ENCODE data around the gene PODXL2.

The PODXL2 gene

DNA sequence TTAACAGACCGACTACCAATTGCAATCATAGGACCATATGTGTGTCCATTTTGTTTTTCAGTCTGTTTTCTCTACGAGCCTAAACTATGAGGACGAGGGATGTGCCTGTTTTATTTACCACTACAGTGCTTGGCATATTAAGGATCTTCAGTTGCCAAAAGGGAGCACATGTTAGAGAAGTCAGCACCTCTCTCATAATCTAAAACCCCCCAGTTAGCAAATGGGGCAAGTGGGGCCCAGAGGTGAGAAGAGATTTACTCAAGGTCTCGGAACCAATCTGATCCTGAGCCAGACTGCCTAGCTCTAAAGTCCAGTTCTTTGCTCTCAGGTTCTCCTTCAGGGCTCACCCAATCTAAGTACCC, 578 bp upstream of the PODXL2 start:
- DNase-seq (ENCODE audit: extremely low read depth in 1 of 2, low read depth in 1 of 2), result no peak

DNA sequence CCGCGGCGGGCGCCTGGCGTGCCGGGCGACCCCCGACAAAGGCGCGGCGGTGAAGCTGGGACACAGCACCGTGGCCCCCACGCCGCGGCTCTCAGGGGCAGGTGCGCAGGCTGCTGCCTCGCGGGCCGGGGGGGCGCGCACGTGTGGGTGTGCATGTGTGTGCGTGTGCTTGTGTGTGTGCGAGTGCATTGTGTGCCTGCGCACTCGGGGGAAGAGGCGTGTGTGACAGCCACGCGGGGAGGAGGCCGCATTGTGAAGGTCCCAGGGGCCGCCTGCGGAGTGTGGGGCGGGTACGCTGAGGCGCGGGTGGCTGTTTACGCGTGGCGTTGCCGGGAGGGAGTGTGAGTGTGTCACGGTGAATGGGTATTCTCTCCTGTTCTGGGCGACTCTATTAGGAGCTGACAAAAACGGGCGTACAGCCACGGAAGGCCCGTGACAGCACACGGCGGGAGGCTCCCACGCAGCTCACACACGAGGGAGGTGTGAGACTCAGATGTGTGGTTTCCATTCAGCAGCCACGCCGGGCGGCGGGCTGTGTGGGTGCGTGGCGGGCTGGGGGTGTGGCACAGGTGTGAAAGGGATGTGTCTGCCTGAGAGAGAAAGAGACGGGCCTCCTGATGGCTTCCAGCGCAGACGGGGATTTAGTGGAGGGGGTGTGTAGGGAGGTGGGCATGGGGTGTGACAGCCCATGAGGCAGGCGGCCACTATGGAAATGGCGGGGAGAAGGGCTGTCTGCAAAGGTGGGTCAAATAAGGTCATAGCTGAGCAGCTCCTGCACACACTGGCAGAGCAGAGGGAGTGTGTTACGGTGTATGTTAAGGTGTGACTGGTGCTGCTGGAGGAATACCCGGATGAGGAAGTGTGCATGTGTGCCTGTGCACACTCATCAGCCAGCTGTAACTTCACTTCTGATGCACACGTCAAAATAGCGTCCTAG, 750 bp downstream of the PODXL2 start:
- no peak for DNase-seq (ENCODE audit: extremely low read depth in 1 of 2, low read depth in 1 of 2)

DNA sequence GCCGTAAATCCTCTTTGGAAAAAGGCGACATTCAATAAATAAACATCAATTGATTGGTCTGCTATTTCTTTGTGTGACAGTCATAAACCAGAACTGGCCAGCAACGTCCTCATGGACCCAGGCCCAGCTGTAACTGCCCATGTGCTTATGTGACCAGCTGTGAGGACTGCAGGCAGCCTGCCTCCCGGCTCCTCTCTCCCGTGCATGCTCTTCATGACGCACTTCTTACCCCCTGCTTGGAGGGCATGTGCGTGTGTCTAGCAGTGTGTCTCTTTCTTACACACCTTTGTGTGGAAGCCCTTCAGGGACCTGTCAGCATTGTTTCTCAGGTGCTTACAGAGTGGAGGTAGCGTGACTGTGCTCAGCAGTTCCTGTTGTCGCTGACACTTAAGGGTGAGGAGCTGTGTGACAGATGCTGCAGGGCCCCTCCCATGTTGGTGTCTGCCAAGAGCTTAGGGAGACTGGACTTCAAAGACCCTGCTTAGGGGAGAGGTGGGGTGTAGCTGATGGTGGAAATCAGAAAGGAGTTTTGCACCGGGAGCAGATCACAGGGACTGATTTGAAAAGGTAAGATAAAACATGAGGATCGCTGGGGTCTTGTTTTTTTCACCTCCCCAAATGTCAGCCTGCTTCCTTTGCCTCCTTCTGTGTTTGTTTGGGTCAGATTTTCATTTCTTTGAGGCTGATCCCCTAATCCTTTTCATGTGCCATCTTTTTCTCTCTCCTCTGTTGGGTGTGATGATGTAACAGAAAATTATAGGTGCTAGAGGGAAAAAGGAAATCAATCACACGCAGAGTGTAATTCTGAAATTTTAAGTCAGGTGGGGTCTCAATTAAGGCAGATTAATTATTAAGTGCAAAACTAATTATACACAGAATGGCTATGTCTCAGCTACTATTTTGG, 2.1 kb downstream of the PODXL2 start:
- DNase-seq (ENCODE audit: extremely low read depth in 1 of 2, low read depth in 1 of 2), result no peak

DNA sequence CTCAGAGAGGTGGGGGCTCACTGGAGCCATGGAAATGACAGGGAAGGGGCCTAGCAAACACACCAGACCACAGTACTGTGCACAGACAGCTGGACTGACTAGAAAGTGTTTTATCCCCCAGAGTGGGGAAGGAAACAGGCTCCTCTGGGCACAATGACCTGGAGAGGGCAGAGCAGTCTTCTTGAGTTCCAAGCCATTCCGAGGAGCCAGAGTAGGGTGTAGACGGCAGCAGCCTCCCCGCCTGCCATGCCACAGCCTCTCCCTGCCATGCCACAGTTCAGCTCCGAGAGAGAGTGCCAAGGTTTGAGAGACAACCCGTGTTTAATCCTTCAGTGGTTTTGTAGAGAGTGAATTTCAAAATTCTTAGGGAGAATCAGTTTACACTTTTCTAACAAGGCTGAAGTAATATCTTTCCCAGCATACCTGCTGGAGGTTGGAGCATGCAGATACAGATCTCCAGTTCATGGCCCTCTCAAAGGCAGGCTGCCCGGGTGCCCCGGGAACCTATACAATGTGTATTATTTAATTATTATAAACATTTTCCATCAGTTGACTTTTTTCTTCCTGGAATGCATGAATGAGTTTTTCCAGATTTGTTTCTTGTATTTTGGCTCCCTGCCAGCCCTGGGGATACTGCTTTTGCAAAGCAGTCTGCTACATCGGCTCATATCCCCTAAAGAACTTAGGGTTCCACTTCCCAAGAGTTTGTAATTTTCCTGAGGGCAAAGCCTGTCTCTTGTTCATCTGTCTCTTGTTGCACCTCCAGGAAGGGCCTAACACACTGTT, 3.2 kb downstream of the PODXL2 start:
- DNase-seq (ENCODE audit: extremely low read depth in 1 of 2, low read depth in 1 of 2), result no peak

DNA sequence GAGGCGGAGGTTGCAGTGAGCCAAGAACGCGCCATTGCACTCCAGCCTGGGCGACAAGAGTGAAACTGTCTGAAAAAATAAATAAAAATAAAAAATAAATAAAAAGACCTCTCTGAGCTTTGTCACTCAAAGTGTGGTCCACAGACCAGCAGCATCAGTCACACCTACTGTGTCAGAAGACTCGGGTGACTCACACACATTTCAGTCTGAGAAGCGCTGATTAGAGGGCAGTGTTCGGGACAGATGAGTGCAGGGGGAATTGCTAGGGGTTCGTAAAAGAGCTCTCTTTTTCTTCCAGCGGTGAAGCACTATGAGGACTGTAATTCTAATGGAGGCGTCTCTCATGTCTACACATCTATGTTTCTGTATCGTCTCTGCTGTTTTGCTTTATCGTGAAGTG, 5.7 kb downstream of the PODXL2 start:
- no peak for DNase-seq (ENCODE audit: extremely low read depth in 1 of 2, low read depth in 1 of 2)

DNA sequence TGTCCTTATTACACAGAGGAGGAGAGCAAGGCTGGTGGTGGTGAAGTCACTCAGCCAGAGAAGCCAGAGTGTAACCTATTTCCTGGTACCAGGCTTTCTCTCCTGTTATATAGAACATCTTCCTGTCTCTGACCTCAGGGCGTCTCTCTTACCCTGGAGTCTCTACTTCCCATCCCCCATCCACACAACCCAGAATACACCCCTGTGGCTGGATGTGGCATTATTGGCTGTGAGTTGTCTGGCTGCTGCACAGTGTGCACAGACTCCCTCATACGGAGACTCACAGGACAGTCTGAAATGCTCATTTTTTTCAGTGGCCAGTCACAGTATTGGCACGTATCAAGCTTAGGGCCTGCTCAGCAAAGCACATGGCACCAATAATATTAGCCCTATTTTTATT, 8.6 kb downstream of the PODXL2 start:
- no peak for DNase-seq (ENCODE audit: extremely low read depth in 1 of 2, low read depth in 1 of 2)

DNA sequence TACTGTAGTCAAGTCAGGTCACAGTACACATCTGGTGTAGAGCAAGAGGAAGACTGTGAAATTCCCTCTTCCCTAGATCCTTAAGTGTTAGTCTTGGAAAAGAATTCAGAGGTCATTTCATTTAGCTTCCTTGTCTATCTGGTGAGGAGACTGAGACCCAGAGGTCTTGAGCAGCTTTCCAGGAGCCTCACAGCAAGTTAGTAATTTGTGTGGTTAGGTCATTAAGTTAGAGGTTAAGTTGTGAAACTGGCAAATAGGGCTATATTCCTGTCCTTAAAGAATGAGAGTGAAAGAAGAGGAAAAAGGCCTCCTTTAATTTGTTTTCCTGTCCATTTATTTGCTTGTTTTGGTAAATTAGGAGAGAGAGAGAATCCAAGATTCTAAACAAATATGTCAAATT, 9.0 kb downstream of the PODXL2 start:
- no peak for DNase-seq (ENCODE audit: extremely low read depth in 1 of 2, low read depth in 1 of 2)

DNA sequence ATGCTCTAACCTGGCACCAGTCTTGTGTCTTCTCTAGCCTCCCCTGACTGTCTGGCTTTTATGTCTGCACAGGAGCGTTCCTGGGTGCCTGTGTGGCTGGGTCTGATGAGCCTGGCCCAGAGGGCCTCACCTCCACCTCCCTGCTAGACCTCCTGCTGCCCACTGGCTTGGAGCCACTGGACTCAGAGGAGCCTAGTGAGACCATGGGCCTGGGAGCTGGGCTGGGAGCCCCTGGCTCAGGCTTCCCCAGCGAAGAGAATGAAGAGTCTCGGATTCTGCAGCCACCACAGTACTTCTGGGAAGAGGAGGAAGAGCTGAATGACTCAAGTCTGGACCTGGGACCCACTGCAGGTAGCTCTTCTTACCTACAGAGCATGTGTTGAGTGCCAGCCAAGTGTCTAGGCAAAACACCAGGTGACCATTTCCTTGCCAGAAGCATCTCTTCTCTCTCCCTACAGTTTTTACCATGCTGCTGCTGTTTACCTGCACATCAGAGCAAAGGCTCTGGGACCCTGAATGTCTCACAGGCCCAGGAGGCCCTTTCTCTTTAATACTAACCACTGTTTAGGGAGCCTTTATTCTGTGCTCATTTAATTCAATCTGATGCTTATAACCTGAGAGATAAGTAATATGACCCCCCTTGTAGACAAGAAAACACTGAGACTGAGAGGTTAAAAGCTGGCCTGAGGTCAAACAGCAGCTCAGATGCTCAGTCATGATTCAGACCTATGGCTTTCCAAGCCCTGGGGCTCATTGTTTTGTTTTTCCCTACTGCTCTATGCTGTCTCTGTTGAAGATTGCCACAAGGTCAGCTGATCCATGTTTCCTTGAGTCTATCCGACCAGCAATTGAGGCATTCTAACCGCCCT, 10.4 kb downstream of the PODXL2 start:
- DNase-seq (ENCODE audit: extremely low read depth in 1 of 2, low read depth in 1 of 2), result no peak

DNA sequence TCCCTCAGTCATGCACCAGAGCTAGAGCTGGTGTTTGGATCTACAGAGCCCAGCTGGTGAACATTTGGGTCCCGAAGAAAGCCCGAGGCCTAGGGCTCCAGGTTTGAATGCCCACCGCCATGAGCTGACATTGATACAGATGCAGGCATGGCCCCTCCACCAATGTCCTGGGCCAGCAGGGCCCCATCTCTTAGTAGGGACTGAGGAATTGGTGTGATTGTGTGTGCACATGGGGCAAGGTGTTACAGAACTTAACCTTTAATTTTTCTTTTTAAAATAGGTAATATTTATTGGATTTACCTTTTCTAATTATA, 11.0 kb downstream of the PODXL2 start:
- no peak for DNase-seq (ENCODE audit: extremely low read depth in 1 of 2, low read depth in 1 of 2)

DNA sequence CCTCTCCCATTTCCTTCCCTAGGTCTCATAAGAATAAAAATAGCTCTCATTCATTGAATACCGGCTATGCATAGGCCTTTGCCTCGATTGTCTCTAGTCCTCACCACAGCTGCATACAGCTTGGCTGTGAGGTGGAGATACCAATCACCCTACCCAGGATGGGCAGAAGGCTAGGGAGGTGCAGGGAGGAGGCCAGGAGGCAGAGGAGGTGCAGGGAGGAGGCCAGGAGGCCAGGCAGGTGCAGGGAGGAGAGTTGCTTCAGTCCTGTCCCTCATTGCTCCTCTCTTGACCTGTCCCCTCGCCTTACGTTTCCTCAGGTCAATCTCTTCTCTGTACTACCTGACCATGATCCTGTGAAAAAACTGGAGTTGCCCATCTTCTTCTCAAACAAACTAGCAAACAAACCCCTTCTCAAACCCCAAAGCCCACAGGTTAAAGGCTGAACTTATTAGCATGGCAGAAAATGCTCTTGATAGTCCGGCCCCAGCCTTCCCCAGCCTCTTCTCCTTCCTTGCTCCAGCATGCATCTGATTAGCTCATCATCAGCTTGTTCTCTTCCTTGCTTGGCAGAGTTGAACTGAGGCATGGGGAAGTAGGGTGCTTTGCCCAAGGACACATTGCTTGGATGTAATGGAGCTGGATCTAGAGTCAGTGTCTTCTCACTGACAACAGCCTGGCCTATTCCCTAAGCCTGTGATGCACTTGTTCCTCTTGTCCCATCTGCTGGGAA, 15.8 kb downstream of the PODXL2 start:
- no peak for DNase-seq (ENCODE audit: extremely low read depth in 1 of 2, low read depth in 1 of 2)

DNA sequence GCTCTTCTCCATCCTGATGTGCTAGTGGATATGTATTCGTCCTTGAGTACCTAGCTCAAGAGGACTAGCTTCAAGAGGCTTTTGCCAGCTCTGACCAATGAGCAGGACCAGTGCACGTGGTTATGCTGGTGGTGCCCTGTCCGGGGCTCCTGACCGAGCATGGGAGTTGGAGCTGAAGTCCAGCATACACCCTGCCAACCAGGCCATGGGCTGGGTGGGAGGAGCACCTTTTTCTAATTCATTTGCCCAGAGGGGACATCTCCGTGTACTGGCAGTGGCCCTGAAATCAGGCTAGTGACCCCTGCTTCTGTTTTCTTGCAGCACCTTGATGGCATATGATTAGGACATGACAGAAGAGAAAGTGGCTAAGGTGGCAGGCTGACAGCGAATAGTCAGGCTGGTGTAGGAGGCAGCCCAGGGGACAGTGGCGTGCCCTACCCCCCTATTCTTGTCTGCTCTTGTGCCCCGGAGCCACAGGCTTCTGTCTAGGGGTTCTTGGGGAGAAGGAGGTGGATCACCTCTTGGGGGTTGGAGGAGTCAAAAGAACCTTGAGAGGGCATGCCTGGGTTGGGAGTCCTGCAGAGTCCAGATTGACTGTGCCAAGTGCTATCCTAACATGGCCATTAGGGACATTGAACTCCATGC, 16.5 kb downstream of the PODXL2 start:
- no peak for DNase-seq (ENCODE audit: extremely low read depth in 1 of 2, low read depth in 1 of 2)

DNA sequence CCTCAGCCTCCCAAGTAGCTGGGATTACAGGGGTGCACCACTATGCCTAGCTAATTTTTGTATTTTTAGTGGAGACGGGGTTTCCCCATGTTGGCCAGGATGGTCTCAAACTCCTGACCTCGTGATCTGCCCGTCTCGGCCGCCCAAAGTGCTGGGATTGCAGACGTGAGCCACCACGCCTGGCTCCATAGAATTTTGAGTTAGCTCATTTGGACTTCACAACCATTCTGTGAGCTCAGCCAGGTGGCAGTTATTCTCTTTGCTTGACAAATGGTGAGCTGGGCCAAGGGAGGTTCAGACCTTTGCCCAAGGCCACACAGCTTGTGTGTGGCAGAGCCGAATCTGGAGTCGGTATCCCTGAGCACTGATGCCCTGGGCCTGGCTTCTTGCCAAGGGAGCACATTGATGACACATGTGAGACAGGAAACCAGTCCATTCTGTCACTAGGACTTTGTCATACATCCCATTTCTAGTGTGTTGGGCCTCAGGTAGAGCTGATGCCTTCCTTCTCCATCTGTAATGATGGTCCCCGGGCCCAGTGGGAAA, 17.6 kb downstream of the PODXL2 start:
- no peak for DNase-seq (ENCODE audit: extremely low read depth in 1 of 2, low read depth in 1 of 2)

DNA sequence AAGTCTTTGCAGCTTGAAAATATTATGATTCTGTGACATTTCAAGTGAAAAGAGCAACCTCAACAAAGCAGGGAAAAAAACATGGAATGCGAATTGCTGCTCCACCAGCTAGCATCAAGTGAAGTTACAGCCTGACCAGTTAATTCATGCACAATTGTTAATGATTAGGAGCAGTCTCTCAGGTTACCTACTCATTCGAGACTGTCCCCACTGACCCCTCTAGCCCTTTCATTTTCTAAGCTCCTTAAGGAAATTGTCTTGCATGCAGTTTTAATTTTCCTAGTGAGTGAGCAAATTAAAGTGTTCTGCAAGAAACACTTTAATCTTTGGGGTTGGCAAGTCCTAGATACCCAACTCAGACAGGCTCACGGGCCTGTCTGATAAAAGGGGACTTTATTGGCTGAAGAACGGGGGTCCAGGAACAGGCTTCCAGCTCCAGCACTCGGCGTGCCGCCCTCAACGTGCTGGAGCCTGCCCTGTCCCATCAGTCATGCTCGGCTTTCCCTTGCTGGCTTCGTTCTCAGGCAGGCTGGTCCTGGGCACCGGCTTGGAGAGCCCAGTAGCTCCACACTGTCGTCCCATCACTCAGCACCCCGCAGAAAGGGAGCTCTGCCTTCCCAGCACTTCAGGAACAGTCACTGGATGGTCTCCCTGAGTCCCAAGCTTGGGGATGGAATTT, 18.3 kb downstream of the PODXL2 start:
- DNase-seq (ENCODE audit: extremely low read depth in 1 of 2, low read depth in 1 of 2), result no peak

DNA sequence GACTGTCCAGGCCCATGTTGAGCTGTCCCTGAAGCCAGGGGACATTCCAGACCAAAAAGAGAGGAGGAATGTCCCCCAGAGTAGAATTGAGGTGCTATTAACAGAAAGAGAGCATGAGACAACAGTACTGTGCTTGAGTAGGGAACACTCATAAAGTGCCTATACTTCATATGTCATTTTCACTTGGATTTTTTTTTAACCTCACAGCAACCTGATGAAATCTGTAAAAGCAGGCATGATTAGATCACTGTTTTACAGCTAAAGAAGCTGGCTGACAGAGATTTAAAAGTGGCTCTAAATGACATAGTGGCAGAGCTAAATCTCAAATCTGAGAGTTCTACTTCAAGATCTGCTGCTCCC, 18.8 kb downstream of the PODXL2 start:
- DNase-seq (ENCODE audit: extremely low read depth in 1 of 2, low read depth in 1 of 2), result no peak

DNA sequence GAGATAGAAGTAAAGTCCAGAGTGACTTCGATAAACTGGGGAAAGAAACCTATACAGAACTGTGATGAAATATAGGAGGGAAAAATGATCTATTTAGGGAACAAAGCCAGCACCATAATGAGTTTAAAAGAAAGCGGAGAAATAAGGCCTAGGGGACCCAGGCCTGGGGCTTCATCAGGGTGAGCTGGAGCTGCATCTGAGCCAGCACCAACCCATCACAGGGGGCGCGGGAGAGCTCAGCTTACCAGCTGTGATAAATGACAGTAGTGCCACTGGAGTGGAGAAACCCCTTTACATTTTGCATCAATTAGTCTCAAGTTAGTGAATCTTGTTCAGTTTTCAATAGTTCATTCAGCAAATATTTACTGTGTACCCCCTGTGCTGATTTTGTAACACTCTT, 21.3 kb downstream of the PODXL2 start:
- DNase-seq (ENCODE audit: extremely low read depth in 1 of 2, low read depth in 1 of 2), result no peak

DNA sequence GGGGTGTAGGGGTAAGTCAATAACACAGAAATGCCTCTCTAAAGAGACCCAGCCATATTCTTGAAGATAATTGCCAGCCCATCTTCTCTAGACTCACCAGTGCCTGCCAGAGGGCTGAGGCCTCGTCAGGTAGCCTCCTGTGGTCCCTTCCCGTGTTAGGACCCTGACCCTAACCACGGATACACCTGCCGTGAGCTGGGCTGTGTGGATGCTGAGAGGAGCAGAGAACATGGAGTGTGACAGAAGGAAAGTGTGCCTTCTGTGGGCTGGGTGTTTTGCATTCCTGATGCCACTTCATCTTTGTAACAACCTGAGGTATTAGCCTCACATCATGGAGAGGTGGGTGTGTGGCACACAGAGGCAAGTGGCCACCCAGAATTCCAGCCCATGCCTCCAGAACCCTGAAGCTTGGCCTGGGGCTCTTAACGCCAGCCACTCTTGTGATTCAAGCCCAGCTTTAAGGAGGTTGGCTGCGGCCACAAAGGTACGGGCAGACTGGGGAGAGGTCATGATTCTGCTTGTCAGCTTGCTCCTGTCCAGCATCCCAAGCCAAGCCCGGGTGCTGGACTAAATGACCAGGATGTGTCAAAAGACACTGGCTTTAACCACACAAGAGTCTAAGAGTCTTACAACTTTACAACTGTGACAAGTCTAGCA, 22.7 kb downstream of the PODXL2 start:
- no peak for DNase-seq (ENCODE audit: extremely low read depth in 1 of 2, low read depth in 1 of 2)

DNA sequence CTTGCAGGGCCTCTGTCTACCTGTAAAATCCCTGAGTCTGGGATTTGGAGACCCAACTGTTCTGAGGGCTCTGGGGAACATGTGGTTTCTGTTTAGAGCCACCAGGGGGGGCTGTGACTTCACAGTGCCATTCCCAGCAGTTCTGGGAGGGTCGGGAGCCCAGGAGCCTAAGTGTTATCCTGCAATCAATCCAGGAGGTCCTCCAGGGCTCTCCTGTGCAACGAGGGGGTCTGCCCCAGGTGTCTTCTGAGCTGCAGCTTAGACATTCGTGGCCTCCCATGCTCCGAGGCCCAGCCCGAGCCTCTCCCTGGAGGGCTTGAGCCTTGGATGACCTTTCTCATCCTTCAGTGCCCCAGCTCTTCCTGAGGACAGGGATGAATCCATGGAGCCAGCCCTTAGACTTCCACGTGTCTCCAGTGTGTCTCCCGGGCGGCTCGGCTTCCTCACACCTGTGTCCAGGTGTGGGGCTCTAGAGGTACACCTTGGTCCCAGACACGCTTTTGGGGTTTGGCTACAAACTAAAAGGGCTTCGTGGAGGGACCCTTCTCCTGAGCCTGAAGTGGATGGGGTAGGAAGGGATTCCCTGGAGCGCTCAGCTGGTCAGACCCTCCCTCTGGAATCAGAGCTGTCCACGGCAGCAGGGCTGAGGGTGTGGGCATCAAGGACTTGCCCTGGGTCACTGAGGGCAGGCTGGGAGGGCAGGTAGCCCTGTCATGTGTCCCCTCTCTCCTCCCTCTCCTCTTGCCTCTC, 23.4 kb downstream of the PODXL2 start:
- DNase-seq (ENCODE audit: extremely low read depth in 1 of 2, low read depth in 1 of 2), result no peak
